Colonic mucosa (tissue), 4 donors: ENCODE data around the gene ATP13A2. TPM values are rescaled to one million over a fixed set of nuclear protein-coding genes. Genes with fewer than 3 reads are reported as not detected.

Source experiments
- DNase-seq: peaks from one replicate; pipeline ENCODE4 v3.0.0-alpha.2; 2020
- H3K27ac ChIP-seq: fragments of 200-600 bp; one replicate; pipeline ENCODE4 v1.8.0; 2021
- H3K27me3 ChIP-seq: fragments of 200-600 bp; one replicate; pipeline ENCODE4 v1.8.0; 2021
- H3K36me3 ChIP-seq: fragments of 200-600 bp; one replicate; pipeline ENCODE4 v1.8.0; 2021
- H3K4me1 ChIP-seq: fragments of 200-600 bp; one replicate; pipeline ENCODE4 v1.8.0; 2021; ENCODE audit warnings: mild to moderate bottlenecking
- H3K4me3 ChIP-seq: fragments of 200-600 bp; one replicate; pipeline ENCODE4 v1.8.0; 2021
- H3K9ac ChIP-seq, 2 donors: one replicate each; pipeline ENCODE4 v1.7.0; 2013; ENCODE audit warnings: control low read depth in 2 of 2, low read depth in 2 of 2, low read length in 2 of 2
- H3K9me3 ChIP-seq: fragments of 200-600 bp; one replicate; pipeline ENCODE4 v1.8.0; 2021
- CTCF ChIP-seq: fragments of 200-600 bp; IDR thresholded peaks from one replicate; pipeline ENCODE4 v1.8.0; 2022; ENCODE audit warnings: antibody characterized with exemption, mild to moderate bottlenecking
- intact Hi-C: fragments of 100-400 bp; cut with DNase I; formaldehyde crosslinking; loops from one replicate; pipeline ENCODE4 v1.14.1; 2022
- total RNA-seq, 2 donors: library from RNA; stranded (reverse); fragmentation: NEBNext Ultra II Directional in 1 of 2; extraction: Animal tissue kit (Norgen Biotek cat#: 25700) in 1 of 2; gene quantifications; one replicate each; pipeline ENCODE4 v1.2.1, GENCODE V29; 2021
- donor health status: healthy.
- donor health status: DM: no; HTN: no; CAD: no.
- donor health status: DM: no; HTN: no; CAD: no.

Gene ATP13A2
- total RNA-seq, 2 donors from 2014 or later = 55.3 to 111 TPM

GRCh38 chr1:17028662-17029188, 17.0 kb upstream of the ATP13A2 start:
- no peak overlapping the region for H3K4me3 ChIP-seq
- H3K36me3 ChIP-seq = peaks cover 20% of the 10 kb centered on the region
- no peaks in the 10 kb centered on the region for H3K4me1 ChIP-seq
- TF ChIP-seq CTCF = no peak
- no peak overlapping the region for H3K9ac ChIP-seq
- no peaks in the 10 kb centered on the region for H3K9me3 ChIP-seq
- H3K27me3 ChIP-seq = no peaks in the 10 kb centered on the region
- intact Hi-C loops = no loop called here
- DNase-seq = no peak
- H3K27ac ChIP-seq = no peak overlapping the region

GRCh38 chr1:17027900-17028299, 16.2 kb upstream of the ATP13A2 start:
- Histone ChIP-seq H3K27me3 (no peaks in the 10 kb centered on the region), H3K9me3 (no peaks in the 10 kb centered on the region), H3K4me3 (no peak overlapping the region), H3K36me3 (peaks cover 20% of the 10 kb centered on the region), H3K4me1 (no peaks in the 10 kb centered on the region), H3K9ac (no peak overlapping the region), H3K27ac (no peak overlapping the region)
- no peak for DNase-seq
- no peak for TF ChIP-seq CTCF
- intact Hi-C loops = no loop called here

GRCh38 chr1:17027403-17027802, 15.7 kb upstream of the ATP13A2 start:
- Histone ChIP-seq H3K27ac (no peak overlapping the region), H3K4me3 (no peak overlapping the region), H3K9ac (no peak overlapping the region), H3K4me1 (no peaks in the 10 kb centered on the region), H3K9me3 (no peaks in the 10 kb centered on the region), H3K27me3 (no peaks in the 10 kb centered on the region), H3K36me3 (peaks cover 24% of the 10 kb centered on the region)
- intact Hi-C loops = no loop called here
- no peak for DNase-seq
- TF ChIP-seq CTCF = no peak

- Histone ChIP-seq H3K36me3 (peaks cover 40% of the 10 kb centered on the region), H3K27me3 (no peaks in the 10 kb centered on the region)
Observed at GRCh38 chr1:17024721-17025120, 13.0 kb upstream of the ATP13A2 start.

GRCh38 chr1:17023573-17023972, 11.8 kb upstream of the ATP13A2 start:
- H3K9me3 ChIP-seq = no peaks in the 10 kb centered on the region
- peaks cover 48% of the 10 kb centered on the region for H3K36me3 ChIP-seq
- no peaks in the 10 kb centered on the region for H3K27me3 ChIP-seq
- no peaks in the 10 kb centered on the region for H3K4me1 ChIP-seq
- intact Hi-C loops = no loop called here
- no peak overlapping the region for H3K4me3 ChIP-seq
- no peak overlapping the region for H3K27ac ChIP-seq
- TF ChIP-seq CTCF = no peak
- H3K9ac ChIP-seq = no peak overlapping the region
- DNase-seq = no peak

More at GRCh38 chr1:17024721-17025120, 13.0 kb upstream of the ATP13A2 start:
- H3K9ac ChIP-seq = no peak overlapping the region
- no peak overlapping the region for H3K27ac ChIP-seq
- no peak for DNase-seq
- no peaks in the 10 kb centered on the region for H3K4me1 ChIP-seq
- intact Hi-C loops = no loop called here
- no peak overlapping the region for H3K4me3 ChIP-seq
- TF ChIP-seq CTCF = no peak
- H3K9me3 ChIP-seq = no peaks in the 10 kb centered on the region

- Histone ChIP-seq H3K4me3 (no peak overlapping the region), H3K36me3 (peaks cover 48% of the 10 kb centered on the region), H3K27ac (no peak overlapping the region), H3K9ac (no peak overlapping the region), H3K27me3 (no peaks in the 10 kb centered on the region), H3K9me3 (no peaks in the 10 kb centered on the region), H3K4me1 (no peaks in the 10 kb centered on the region)
- intact Hi-C loops = no loop called here
- no peak for DNase-seq
- TF ChIP-seq CTCF = no peak
Observed at GRCh38 chr1:17023102-17023501, 11.4 kb upstream of the ATP13A2 start.
